HG02588 (cell line): ENCODE data around the gene PLXDC1.

Experiments used
- ATAC-seq: cut with Tn5 transposase; IDR thresholded peaks from one replicate; pipeline ENCODE4 v1.9.1; 2021; ENCODE audit warnings: mild to moderate bottlenecking, moderate library complexity; ENCODE audit not compliant: unreplicated experiment

The PLXDC1 gene

GRCh38 chr17:39151150-39151942, at the start of gene PLXDC1:
Gene PLXDC1 (minus strand): TSS chr17:39151637. CDS start chr17:39151437, 200 bp downstream.
- no peak for ATAC-seq

GRCh38 chr17:39200957-39201510, 49.6 kb upstream of the PLXDC1 start:
- no peak for ATAC-seq

- ATAC-seq, result peak; percentile 65
These were observed 48.8 kb upstream of the PLXDC1 start, which contains the start of gene RPL19 for GRCh38 chr17:39200070-39200879. Gene RPL19 (plus strand): TSS chr17:39200283. CDS start chr17:39200345, 62 bp downstream.

DNA sequence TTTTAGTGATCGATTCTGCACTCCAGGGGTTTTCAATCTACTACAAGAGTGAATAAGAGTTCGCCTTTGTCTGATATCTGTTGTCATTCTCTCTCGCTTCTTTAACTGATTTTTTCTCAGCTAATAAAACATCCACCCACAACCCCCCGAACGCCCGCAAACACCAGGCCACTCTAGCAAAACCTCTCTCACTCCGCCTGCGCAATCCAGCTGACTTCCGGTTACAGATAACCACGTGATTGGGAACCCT, 48.3 kb upstream of the PLXDC1 start:
- peak; percentile 61 for ATAC-seq

DNA sequence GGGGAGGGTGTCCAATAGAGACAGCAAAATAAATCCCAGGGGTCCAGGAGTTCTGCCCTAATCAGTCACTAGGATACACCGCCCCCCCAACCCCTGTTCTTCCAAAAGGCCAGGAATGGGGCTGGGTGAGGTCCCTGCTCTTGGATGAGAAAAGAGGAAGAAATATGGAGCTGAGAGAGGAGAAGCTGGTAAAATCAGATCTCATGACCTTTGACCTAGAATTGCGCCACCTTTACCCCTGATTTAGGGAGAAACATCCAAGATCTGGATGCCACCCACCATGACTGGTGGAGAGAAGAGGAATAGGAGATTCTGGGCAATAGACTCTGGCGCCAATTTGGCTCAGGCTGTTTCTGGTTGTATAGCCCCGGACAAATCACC, 46.7 kb upstream of the PLXDC1 start:
- no peak for ATAC-seq

- ATAC-seq, result no peak
These were observed 46.1 kb upstream of the PLXDC1 start, which contains the start of gene CACNB1 for GRCh38 chr17:39197380-39198185. Gene CACNB1 (minus strand): TSS chr17:39197669. CDS start chr17:39197495, 174 bp downstream.

DNA sequence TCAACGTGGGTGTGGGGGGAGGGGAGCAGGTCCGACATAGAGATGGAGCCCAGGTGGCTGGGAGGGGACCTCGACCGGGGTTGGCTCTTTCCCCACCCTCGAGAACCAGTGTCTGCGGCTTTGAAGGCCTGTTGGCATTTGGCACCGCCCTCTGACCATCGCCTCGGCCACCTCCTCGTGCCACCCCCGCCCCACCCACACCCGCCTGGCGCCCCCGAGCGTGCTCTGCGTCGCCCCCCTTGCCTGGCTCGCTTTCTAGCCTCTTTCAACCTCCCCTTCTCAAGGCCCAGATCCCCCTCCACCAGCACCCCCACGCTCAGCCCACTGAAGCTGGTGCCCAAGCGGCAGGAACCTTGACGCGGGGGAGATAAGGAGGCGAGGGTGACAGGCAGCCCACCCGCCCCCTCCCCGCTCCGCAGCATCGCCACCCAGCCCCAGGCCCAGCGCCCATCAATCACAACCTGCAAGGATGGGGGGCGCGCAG, 45.4 kb upstream of the PLXDC1 start:
- no peak for ATAC-seq

DNA sequence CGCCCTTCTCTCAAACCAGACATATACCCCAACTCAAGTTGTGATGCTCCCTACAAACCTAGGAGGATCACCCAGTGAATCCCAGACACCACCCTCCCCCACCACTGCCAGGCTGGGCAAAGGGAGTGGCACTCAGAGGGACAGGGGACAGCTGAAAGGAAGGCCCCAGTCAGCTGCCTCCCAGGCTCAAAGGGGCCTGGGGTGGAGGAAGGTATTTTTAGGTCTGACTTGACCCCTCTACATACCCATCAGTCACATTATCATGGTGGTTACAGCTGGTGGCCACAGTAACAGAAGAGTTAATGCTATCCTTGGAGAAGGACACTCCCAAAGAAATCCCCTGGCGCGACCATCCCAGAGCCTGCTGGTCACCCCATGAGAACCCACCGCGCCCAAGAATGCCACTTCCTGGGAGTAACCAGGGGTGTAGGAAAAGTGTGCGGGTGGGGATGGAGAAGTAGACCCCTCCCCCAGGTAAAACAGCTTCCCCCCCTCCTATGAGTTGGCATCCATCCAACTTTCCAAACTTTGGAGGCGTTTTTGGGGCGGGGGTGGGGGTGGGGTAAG, 44.9 kb upstream of the PLXDC1 start:
- no peak for ATAC-seq

DNA sequence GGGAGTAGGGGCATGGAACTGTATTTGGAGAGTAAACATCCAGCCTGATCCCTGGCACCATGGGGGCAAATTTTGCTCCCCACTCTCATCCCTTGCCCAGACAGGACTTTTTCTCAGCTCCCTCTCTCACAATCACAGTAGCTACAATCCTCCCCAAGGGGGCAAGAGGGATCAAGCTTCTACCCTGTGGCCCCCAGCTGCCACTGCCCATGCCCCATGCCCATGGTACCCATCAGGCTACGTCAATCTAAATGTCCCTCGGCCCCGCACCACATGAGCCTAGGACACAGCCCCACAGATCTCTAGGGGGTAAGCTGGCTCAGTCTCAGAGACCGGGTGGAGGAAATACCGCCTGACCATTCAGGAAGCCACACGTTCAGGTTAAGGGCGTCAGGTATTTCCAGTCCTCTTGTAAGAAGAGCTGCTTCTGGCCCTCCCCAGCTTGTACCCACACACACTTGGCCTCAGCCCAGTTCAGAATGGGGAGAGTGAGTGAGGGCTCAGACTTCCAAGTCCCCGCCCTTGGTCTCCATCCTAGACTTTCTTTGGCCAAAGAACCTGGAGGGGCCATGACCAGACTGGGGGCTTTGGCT, 44.2 kb upstream of the PLXDC1 start:
- no peak for ATAC-seq

DNA sequence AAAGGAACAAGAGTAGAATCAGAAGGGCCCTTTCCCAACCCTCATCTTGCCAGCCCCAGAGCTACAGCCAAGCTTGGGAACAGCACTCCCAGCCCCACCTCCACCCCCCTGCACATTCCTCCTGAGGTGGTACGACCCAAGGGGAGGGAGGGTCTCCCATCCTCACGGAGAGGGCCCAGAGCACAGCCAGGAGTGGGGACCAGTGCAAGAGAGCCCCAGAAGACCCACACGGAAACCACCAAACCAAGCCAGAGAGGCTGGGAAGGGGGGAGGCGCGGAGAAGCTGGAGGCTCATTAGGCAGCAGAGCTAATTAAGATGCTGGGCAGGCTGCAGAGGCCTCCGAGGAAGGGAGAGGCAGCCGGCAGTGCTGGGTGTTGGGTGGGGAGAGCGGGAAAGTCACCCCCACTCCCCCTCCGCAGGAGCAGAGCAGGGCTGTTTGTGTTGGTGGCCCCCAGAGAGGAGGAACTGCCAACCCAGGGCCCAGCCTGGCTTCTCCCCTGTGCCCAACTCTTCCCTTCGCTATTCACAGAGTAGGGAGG, 43.6 kb upstream of the PLXDC1 start:
- no peak for ATAC-seq

DNA sequence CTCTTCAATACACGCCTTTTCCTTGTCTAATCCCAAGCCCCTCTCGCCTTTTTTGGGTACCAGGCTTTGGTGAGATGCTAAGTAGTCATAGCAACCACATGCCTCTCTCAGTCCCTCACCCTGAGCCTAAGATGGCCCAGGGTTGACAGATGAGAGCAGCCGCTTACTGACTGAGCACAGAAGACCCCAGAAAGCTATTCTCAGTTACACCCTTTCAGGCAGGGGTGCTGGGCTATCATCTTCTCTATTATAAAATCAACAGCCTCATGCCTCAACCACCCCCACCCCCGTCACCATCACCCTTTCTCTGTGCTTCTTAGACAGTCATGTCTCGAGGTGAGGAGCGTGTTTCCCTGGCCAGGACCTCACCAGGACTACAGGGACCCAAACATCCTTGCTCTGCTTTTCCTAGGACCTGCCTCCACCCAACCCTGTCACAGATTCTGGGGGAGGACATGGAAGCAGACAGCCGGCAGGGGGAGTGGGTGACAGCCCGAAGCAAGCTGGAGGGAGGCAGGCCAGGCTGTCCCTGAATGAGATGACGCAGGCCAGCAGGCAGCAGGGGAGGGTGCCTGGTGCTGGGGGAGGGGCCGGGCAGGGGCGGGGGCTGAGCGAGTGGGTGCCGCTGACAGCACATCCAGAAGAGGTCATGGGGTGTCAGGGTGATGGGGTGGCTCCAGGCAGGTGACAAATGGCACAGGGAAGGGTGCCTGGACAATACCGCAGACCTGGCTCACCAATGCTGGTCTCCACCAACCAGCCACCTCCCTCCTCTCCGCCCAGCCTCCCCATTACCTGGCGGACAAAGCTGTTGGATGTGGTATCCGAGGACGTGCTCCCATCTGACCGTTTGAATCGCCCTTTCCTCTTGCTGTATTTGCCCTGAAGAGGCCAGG, 42.9 kb upstream of the PLXDC1 start:
- no peak for ATAC-seq

GRCh38 chr17:39193346-39193745, 41.9 kb upstream of the PLXDC1 start:
- ATAC-seq, result no peak

- no peak for ATAC-seq
These were observed 41.5 kb upstream of the PLXDC1 start for GRCh38 chr17:39192901-39193300.

GRCh38 chr17:39191750-39192510, 40.5 kb upstream of the PLXDC1 start:
- ATAC-seq, result no peak

DNA sequence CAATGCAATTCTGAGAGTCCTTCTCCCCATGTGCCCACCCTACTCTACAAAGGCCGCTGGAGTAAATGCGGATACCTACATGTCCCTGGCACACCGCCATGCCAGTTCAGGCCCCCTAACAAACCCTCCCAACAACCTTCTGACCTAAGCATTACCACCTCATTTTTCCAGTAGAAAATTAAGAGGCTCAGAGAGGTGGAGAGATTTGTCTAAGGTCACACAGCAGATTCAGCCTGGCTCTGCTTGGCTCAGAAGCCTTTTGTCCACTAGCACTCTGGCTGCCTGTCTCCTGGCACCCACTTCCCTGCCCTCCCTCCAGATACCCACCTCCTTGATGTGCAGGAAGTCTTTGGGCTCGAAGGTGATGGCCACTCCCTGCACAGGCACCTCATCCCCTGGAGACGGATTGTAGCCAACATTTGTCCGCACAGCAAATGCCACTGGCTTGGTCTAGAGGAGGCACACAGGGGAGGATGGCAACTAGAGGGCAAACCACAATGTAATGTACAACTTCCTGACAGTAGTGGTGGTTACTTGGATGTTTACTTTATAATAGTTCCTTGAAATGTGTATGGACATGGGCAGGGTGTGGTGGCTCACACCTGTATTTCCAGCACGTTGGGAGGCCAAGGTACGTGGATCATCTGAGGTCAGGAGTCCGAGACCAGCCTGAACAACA, 35.9 kb upstream of the PLXDC1 start:
- ATAC-seq, result no peak

GRCh38 chr17:39186481-39187002, 35.1 kb upstream of the PLXDC1 start:
- no peak for ATAC-seq

DNA sequence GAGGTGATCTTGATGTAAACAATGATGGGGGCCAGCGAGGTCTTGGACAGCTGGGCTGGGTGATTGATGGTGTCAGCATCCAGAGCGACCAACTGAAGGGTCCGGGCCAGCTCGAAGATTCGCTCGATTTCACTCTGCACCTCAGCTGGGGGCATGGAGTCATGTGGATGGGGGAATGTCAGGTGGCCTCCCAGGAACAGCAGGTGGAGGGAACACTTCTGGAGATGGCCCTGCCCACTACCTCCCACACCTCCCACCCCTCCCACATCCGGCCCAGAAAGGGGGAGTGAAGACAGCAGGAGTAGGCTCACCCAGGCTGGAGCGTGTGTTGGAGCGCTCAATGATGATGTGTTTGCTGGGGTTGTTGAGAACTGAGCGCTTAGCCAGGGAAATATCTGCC, 32.3 kb upstream of the PLXDC1 start:
- ATAC-seq, result no peak
